Activated CD4-positive, alpha-beta T cell treated with anti-CD3 and anti-CD28 coated beads, Interleukin-2, amount 50 U/mL, for 24 hours (primary cell): ENCODE measurements around the gene ROPN1B.

Experiments
- DNase-seq, 2 donors: peaks; one replicate each; pipeline ENCODE4 v3.0.0-alpha.2; 2020; ENCODE audit warnings: low read depth in 1 of 2, low spot score in 1 of 2

ROPN1B gene

DNA sequence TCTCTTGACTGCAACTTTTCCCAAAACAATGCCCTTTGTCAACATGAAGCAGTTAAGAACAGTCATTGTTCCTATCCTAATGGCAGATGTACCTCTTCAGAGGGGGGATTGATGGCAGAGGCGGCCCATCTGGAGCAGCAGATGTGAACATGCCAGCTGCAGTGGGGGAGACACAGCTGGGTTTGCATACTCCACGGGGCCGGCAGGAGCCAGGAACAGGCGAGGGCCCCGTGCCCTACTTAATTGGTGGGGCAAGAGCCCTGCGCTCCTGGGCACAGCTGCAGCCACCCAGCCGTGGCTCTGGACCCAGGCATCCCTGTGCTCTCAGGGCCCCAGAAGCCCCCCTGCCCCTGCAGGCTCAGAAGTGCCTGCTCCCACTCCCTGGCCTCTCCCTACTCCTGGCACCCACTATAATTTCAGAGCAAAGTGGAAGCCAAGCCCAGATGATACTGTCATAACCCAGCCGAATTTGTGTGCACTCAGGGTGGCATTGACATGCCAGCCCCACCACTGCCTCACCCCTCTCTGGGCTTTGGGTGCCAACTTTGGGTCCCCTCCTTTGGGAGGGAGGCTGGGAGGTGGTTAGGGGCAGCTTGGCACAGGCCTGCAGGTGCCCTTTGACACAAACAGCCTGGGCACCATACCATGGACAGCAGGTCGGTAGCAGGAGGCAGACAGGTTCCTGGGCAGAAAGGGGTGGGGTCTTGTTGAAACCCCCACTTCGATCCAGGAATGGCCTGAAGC, 34.6 kb downstream of the ROPN1B start:
- no peak for DNase-seq

DNA sequence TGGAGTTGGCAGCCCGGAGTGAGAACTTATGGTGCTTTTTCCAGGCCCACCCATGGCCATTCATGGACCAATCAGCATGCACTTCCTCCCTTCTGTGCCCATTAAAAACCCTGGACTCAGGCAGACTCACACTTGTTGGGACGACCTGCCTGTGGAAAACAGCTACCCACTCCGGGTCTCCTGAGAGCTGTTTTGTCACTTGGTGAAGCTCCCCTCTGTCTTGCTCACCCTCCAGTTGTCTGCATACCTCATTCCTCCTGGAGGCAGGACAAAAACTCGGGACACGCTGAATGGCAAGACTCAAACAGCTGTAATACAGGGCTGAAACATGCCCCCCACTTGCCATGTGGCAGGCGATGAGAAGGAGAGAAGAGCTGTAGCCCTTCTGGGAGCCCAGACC, 35.2 kb downstream of the ROPN1B start:
- no peak for DNase-seq

DNA sequence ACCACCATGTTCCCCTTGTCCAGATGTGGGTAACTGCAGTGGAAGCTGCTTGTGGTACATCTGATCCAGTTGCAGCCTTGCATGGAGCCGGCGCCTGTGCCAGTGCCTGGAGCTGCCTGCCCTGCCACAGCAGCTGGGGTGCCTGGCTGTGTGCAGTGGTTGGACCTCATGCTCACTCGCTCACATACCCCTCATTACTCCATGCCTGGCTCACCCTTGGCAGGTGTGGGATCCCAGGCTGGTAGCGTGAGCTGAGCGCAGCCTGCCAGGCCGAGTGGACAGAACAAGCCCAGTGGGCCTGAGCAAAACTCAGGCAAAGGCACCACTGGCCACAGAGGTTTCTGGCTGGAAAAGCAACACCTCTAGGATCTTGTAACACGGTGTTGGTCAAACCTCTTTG, 35.7 kb downstream of the ROPN1B start:
- DNase-seq = no peak

DNA sequence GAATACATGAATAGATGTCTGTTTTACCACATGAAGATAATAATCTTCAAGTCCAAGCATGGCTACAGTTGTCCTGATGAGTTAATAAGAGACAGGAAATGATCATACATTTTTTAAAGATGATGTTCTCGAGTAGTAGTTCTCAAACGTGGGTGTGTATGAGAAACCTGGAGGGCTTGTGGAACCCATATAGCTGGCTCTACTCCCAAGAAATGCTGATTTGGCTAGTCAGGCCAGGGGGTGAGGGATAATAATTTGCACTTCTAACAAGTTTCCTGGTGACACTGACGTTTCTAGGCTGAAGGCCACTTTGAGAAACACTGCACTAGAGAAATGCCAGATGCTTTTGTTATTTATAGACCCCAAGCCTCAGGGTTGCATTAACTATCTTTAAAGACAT, 37.0 kb downstream of the ROPN1B start:
- no peak for DNase-seq

DNA sequence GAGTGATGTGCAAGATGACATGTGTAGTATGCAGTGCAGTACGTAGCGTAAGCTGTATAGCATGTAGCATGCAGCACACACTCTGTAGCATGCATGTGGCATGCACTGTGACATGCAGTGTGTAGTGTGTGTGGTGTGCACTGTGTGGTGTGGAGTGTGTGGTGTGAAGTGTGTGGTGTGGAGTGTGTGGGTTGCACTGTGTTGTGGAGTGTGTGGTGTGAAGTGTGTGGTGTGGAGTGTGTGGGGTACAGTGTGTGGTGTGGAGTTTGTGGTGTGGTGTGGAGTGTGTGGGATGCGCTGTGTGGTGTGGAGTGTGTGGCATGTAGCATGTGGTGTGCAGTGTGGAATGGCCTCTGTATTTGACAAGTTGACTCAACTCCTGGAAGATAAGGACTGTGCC, 39.2 kb downstream of the ROPN1B start:
- no peak for DNase-seq

DNA sequence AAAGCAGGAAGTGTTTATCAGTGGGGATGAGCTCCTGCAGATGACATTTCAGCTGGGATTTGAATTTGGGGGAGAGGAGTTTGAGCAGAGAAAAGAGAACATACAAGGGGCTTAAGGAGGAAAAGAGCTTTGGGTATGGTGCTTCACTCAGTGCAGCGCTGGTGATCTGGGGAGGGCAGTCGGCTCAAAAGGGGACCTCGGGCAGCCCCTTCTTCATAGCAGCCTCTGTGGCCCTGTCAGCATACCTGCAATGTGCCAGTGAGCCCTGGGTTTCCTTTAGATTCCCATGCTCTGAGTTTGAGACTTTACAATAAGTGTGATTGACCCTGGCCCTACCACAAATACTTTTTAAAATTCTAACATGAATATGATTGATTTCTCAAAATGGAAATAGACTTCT, 40.2 kb downstream of the ROPN1B start:
- DNase-seq = no peak

DNA sequence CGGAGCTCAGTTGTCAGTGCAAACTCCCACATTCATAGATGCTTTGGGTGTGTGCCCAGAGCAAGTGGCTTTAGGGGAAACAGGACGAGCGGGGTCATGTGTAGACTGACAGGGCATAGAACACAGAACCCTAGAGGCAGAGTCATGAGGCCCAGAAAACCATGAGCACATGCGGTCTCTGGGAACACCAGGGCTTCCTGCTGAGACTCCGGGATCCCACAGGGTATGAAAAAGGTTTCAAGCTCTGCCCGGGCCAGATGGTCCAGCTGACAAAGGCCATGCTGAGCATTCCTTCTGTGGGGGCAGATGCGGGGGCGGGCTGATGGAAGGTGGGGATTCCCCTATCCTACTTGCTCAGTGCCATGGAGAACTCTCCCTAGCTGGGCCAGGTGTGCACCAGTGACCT, 44.8 kb downstream of the ROPN1B start:
- no peak for DNase-seq

DNA sequence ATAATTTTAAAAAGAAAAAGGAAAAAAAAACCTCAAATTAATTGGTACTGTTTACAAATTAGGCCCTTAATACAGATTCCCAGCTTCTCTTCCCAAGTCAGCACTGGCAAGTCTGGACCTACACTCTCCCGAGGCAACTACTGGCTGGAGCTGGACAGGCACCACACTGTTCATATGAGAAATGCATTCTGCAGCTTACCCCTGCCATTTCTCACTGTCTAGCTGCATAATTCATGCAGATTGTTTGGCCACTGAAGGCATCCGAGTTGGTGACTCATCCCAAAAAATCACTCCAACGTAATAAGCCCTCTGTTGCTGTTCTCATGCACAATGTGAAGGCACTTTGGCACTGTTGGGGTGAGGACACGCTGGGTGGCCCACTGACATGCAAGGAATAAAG, 45.3 kb downstream of the ROPN1B start:
- no peak for DNase-seq

DNA sequence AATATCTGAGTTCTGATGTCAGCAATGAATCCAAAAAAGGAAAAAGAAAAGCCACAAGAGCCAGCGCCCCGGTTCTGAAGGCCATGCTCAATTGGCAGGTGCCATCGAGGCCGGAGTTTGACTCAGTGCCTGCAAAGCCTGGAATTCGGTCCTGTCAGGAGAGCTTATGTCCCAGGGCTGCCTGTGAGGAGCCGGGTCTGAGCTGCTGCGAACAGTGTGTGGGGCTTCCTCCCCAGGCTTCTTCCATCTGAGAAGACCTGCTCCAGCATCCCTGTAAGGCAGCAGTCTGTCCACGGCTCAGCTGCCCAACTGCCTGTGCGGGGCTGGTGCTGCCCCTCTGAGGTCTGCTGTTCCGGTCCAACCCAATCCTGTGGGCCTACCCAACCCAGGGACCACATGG, 46.1 kb downstream of the ROPN1B start:
- DNase-seq = no peak

DNA sequence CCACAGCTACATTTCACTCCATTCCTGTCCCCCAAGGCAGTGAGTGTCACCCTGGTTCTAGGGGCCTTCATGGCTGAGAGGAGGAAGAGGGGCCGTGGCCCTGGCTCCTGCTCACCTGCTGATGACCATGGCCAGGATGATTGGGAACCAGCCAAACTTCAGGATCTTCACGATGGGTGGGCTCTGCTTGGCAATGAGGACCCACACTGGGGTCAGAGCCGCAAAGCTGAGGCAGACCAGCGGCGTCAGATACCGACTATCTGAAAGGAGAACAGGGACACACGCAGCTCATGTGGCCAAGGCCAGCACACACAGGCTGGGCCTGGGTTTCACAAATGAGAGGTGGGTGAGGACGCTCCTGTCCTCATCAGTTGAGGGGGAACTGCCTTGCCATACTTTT, 47.6 kb downstream of the ROPN1B start:
- no peak for DNase-seq

DNA sequence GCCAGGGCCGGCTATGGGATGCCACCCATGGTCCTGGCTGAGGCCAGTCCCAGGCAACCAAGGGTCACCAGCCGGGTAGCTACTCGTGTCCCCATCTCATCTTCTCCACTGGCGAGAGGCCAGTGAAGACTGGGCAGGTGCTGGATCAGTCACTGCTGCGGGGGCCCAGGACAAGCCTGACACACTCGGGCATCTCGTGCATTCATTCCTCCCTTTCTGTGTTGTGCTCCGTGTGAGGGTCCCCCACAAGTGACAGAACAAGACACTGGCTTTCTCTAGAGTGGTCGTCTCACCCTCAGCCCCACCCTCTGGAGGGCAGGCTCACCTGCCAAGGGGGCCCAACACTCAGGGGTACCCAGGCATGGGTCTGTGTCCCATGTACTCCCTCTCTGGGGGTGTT, 48.4 kb downstream of the ROPN1B start:
- no peak for DNase-seq

DNA sequence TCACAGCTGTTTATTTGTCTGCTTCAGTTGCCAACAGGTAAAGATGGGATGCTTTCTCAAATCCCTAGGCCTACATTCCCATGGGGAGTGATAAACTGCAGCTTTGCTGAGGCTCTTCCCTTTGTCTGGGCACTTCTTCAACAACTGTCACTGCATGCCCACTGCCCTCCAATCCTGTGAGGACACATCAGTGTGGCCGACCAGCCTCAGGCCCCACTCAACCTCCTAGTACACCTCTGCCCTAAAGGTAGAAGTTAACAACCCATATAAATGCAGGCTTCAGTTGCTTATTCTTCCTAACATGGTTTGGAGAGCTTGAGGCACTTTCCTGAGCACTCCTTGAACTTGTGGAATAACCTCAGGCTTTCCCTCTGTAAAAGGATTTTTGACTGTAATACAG, 49.6 kb downstream of the ROPN1B start:
- no peak for DNase-seq

DNA sequence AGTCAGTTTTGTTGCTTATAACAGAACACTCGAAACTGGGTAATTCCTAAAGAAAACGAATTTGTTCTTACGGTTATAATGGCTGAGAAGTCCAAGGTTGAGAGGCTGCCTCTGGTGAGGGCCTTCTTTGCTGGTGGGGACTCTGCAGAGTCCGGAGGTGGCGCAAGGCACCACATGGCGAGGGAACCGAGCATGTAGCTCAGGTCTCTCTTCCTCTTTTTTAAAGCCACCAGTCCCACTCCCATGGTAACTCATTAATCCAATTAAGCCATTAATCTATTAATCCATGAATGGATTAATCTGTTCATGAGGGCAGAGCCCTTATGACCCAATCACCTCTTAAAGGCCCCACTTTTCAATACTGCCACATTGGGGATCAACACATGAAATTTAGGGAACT, 50.0 kb downstream of the ROPN1B start:
- no peak for DNase-seq

DNA sequence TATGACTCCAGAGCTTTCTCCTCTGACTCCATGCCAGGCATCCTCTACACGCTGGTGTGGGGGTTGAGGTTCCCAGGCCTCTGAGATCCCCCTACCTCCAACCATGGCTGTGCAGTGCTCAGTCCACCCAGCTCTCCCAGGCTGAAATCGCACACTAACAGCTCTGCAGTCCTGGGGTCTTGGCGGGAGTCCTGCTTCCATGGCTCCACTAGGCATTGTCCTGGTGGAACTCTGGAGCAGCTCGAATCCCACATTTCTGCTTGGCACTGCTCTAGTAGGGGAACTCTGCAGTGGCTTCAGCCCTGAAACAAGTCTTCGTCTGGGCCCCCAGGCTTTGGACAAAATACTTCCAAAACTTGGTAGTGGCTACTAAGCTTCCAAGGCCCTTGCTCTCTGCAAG, 50.7 kb downstream of the ROPN1B start:
- DNase-seq = no peak

DNA sequence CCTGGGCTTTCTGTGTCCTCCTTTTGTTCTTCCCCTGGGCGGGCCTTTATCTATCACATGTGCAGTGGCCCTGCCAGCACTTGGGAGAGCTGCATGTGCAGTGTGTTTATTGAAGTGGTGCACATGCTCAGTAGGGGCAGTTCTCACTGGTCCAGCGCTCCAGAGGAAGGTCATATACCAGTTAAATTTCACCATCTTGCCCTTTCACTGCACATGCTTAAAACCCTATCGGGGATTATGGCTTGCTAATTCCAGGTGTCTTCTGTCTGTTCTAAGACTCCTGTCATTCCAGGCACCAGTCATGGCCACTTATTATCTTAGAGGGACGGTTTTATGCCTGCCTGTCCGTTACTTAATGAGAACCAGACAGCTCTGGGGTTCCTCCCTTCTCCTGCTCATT, 52.2 kb downstream of the ROPN1B start:
- no peak for DNase-seq

DNA sequence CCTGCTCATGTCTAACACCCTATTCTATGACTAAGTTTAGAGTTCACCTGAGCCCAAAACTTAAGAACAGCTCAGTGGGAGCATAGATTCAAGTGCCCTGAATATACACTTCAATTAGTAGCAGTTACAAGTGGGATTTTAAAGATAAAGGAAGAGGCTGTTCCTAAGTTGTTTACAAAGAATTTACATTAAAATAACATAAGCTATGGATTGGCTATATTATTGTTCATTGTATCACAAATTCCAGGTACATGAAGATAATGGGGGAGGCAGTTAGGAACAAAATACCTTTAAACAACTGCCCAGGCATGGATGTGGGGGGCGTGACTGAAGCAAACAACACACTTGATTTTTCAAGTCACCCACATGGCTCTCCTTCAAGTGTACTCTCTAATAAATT, 52.7 kb downstream of the ROPN1B start:
- no peak for DNase-seq

DNA sequence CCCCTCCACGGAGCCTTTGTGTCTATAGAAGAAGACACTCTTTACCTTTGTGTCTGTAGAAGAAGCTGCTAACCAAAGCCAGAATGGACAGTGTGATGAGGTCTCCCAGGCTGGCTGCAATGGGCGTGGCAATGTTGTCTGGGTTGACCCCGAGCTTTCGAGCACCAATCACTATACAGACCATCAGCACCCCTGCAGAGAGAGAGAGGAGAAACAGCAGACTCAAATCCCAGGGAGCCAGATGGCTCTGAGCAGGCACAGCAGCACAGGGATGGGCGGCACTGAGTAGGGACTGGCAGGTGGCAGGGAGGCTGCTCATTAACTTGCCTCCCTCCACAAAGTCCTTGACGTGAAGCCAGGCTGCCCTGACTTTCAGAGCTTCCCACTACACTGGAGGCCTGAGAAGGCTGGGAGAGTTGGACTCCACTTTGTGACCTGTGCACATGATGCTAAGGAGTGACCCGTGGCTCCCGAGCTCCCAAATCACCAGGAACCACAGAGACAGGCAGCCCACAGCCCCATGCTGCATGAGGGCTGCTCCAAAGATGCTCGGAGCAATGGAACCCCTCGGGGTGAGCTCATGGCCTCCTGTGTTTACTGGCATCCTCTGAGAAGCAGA, 53.9 kb downstream of the ROPN1B start:
- no peak for DNase-seq

DNA sequence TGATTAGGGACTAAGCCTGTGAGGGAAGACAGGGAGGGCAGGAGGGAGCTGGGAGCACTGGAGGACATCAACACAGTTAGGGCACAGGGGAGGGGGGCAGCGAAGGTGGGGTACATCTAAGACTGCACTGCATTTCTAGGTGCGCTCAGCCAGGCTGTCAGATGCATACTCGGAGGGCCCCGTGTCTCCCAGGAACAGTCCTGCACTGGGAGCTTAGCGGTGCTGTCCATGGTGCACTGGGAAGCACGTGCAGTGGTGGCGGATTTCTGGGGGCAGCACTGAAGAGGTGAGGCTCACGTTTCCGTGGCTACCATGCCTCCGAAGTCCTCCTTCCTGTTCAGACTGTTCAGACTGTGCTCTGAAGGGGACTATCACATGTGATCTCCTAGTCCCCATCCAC, 54.4 kb downstream of the ROPN1B start:
- no peak for DNase-seq

DNA sequence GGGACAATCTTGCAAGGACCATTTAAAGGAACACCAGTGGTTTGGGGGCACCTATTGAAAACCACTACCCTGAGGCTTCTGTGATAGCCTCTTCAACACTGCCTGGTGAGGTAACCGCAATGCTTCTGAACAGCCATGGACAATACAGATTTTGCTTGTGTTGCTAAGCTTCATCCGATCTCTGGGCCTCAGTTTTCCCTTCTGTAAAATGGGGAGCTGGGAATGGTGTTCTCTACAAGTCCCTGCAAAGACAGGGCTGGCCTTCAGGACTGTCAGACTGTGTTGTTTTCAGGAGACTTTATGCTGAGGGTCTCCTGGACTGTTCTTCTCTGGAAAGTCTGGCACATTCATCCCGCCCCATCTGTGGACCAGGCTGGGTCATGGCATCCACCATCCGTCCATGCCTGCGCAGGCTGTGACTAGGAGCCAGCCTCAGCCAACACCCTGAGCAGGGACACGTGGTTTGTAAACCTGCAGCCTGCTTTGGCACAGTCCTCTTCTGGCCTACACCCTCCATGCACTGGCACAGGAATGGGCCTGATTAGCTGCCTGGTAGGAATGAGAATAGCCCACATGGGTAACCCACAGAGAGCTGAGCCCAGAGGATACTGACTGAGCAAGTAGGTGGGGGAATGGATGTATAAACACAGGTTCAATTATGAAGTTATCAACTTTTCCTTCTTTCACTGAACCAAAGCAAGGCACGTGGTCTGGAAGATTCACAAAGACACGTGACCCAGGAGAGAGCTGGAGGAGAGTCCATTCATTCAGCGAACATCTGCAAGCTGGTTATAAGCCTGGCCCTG, 55.3 kb downstream of the ROPN1B start:
- no peak for DNase-seq

DNA sequence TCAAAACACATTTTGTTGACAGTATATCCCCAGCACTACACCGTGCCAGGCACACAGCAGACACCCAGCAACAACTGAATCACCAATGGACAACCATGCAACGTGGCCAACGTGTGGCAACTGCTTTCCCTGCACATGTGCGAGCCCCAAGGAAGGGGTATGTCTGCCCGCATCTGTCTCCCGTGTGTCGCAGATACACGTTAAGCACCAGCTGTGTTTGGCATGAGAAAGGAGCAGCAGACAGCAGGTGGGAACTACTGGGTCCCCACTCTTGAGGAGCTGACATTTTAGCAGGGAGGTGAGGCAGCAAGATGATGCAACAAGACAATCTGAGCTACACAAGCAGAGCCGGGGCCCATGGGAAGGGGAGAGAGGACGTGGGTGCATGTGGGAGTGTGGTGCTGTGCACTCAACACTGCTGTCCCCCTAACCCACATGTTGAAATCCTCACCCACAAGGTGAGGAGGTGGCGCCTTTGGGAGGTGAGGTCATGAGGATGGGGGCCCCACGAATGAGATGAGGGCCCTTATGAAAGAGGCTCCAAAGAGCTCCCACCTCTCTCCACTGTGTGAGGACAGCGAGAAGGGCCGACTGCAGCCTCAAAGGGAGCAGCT, 56.2 kb downstream of the ROPN1B start:
- DNase-seq = no peak

DNA sequence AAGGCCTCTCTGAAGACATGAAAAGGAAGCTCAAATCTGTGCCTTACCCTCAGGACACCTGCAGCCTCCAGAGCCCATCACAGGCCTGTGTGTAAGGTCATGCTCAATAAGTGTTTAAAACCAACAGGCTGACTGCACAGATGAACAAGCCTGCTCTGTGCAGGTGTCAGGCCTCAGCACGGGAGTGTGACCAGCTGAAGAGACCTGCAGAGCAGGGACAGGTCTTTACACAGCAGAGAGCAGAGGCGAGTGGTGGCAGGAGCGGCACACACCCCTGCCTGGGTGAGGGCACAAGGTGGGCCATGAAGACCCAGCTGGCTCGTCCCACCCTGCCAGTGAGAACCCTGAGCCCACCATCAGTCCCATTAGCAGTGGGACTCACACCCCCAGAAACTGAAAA, 56.9 kb downstream of the ROPN1B start:
- DNase-seq = no peak

DNA sequence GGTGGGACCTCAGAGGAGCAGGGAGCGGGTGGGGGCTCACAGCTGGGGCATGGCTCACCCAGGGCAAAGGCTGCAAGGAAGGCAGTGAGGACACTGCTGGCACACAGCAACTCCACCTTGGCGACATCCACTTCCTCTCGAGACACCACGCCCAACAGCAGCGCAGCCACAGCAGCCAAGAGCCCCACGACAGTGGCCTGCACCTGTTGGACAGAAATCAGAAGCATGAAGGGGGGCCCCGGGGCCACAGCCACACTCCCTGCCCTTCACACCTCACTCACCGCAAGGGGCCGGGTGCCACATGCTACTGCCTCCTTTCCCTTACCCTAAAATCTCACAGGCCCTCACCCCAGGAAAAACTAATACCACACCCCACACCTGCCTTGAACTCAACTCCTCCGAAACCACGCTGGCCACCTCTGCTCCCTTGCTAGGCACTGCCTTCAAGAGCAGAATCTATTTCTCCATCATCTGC, 57.3 kb downstream of the ROPN1B start:
- no peak for DNase-seq
